ENCODE results near the gene BCKDK. TPM values are rescaled to one million over a fixed set of nuclear protein-coding genes. Genes with fewer than 3 reads are reported as not detected.

The BCKDK gene
- total RNA-seq, 4 donors from 2014 or later, result 26.6 to 45.2 (median 33.2) TPM

DNA sequence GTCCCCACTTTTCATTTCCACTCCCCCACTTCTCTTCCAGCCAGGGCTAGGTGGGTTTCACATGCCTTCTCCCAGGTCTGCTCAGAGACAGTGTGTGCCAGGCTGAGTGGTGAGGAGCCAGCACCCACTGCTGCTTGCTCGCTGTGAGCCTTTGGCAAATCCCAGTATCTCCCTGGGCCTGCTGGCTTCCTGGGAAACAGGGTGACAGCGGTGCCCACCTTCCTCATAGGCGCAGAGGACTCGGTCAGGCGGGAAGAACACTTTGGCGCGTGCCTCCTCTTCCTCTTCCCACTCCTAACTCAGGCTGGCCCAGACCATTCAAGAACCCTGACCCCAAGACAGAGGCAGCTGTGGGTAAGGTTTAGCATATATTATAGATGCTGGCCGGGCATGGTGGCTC lies 19.0 kb upstream of the BCKDK start:
- TF ChIP-seq, protein P1, sequence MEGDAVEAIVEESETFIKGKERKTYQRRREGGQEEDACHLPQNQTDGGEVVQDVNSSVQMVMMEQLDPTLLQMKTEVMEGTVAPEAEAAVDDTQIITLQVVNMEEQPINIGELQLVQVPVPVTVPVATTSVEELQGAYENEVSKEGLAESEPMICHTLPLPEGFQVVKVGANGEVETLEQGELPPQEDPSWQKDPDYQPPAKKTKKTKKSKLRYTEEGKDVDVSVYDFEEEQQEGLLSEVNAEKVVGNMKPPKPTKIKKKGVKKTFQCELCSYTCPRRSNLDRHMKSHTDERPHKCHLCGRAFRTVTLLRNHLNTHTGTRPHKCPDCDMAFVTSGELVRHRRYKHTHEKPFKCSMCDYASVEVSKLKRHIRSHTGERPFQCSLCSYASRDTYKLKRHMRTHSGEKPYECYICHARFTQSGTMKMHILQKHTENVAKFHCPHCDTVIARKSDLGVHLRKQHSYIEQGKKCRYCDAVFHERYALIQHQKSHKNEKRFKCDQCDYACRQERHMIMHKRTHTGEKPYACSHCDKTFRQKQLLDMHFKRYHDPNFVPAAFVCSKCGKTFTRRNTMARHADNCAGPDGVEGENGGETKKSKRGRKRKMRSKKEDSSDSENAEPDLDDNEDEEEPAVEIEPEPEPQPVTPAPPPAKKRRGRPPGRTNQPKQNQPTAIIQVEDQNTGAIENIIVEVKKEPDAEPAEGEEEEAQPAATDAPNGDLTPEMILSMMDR (IDR thresholded peaks at IDR 0.05; ENCODE audit: low read depth), result no peak

DNA sequence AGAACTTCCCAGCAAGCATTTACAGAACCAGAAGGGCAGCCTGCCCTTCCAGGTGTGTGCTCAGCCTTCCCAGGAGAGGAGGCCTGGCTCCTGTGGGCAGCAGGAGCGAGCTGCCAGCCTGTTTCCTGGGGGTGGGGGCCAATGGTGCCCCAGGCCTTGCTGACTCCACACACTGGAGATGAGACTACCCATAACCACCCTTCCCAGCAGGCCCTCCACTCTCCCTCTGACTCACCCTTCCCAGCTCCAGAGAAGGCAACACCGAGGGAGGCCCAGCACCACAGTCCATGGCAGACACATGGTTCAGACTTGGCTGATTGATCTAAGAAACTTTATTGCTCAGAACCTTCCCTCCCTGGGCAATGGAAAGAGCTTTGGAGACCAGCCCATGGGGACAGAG lies 17.6 kb upstream of the BCKDK start:
- TF ChIP-seq, protein P1 (IDR thresholded peaks at IDR 0.05; ENCODE audit: low read depth), result no peak

DNA sequence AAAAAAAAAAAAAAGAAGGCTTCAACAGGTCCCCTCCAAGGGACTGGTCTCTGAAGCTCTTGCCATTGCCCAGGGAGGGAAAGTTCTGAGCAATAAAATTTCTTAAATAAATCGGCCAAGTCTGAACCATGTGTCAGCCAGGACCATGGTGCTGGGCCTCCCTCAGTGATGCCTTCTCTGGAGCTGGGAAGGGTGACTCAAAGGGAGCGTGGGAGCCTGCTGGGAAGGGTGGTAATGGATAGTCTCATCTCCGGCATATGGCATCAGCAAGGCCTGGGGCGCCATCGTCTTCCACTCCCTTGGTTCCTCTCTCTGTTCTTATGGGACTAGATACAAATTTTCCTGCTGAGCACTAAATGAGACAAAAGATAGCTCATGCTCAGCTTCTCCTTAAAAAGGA lies 15.9 kb upstream of the BCKDK start:
- TF ChIP-seq, protein P1 (IDR thresholded peaks at IDR 0.05; ENCODE audit: low read depth), result no peak

DNA sequence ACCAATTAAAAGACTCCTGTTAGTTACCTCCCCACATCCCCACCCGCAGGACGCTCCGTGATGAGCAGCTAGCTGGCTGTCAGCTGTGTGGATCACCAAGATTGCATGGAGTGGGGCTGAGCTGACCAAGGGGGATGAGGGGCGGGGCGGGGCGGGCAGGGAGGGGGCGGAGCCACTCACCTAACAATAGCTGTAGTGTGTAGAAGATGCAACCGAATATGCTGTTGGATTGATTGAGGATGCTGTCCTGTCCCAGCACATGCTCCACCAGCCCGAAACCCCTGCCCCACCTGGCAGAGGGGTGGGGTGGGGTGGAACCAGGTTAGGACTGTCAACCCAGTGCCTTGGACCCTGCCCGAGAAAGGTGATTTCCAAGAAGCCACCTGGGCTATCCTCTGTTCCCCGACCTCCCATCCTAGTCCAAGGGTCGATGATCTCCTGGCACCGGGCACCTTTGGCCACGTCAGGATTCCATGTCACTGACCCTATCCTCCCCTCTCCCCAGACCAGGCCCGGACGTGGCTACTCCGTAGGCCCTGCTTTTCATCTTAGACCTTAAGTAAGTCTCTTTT lies 15.0 kb upstream of the BCKDK start:
- TF ChIP-seq, protein P1 (IDR thresholded peaks at IDR 0.05; ENCODE audit: low read depth), result no peak

DNA sequence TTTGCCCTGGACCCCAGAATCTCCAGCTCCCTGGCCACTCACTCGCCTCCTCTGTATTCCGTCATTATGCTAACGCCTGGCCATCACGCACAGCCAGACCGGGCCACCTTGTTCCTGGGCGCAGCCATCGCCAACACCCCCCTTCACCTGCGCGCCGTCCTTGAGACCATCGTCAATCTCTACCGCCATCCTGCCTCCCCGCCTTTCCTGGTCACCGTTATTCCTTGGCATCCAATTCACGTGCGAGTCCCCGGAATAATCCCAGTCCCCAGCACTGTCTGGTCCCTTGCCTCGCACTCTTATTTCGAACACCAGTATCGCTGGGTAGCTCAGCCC lies 14.1 kb upstream of the BCKDK start:
- TF ChIP-seq, protein P1 (IDR thresholded peaks at IDR 0.05; ENCODE audit: low read depth), result no peak

DNA sequence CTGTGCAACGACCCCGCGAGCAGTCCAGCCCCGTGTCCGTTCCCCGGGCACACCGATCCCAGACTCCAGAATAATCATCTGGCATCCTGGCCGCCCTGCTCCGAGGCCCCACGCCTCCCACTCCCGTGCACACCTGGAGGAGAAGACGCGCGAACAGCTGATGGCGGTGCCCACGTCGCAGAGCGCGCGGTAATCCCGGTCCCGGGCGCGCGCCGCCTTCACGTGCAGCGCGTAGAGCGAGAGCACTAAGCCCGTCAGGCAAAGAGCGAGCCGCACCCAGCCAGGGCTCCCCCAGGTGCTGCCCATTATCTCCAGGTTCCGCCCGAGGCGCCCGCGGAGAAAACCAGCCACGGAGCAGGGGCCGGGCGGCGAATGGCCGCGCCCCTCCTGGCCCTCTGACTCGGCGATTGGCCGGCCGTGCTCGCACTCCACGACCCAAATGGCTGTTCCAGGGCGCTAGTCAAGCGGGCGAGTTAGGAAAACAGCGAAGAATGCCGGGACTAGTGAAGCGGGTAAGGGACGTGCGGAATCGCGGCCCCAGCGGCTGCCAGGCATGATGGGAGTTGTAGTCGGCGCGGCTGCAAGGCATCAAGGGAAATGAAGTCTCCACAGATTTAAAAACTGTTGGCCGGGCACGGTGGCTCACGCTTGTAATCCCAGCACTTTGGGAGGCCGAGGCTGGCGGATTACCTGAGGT lies 13.6 kb upstream of the BCKDK start, which contains the start of gene VKORC1:
Gene VKORC1 (minus strand): TSS at position 374 of the 697 bp plus-strand sequence. CDS start 68 bp downstream, at position 306.
- TF ChIP-seq, protein P1 (IDR thresholded peaks at IDR 0.05; ENCODE audit: low read depth), result no peak

DNA sequence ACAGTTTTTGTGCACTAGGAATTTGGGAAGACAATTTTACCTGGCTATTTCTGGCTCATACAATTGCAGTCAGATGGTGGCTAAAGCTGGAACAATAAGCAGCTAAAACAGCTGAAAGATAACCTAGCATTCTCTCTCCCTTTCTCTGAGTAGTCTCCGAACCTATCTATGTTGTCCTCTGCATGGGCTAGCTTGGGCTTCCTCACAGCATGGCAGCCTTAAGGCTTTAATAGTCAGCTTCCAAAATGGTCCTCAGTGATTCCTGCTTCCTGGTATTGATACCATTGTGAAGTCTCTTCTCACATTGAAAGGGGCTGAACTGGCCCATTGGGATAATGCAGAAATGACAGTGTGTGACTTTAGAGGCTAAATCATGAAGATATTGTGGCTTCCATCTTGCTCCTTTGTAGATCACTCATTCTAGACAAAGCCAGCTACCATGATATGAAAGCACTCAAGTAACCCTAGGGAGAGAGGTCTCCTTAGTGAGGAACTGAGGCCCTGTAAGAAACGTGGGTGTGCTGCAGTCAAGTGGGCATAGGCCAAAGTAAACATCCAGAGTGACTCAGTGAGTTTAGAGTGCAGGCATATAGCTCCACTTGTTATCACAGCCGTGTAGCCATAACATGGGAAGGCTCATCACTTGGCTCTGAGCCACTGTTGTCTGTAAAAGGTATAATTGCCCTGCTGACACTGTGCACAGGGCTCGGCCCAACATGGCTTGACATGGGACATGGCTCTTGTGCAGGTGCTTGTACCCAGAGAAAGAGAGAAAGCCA lies 8.1 kb upstream of the BCKDK start:
- TF ChIP-seq, protein P1 (IDR thresholded peaks at IDR 0.05; ENCODE audit: low read depth), result no peak
